Body of pancreas (tissue), 4 donors: ENCODE results near the gene PDE6H.

Experiments
- POLR2A ChIP-seq, 3 donors: fragments of 450-650 bp; IDR thresholded peaks; one replicate each; pipeline ENCODE4 v1.6.1; 2016; ENCODE audit warnings: antibody characterized with exemption in 3 of 3, mild to moderate bottlenecking in 2 of 3
- TF ChIP-seq, protein P1 (sequence below), 7 experiments: fragments of 450-650 bp in 4 of 7; fragments of 200-600 bp in 3 of 7; sonication (generic) in 3 of 7; IDR thresholded peaks; one replicate each; pipeline ENCODE4 v1.5.1; 2016 to 2019; ENCODE audit warnings: antibody characterized with exemption in 7 of 7

DNA sequence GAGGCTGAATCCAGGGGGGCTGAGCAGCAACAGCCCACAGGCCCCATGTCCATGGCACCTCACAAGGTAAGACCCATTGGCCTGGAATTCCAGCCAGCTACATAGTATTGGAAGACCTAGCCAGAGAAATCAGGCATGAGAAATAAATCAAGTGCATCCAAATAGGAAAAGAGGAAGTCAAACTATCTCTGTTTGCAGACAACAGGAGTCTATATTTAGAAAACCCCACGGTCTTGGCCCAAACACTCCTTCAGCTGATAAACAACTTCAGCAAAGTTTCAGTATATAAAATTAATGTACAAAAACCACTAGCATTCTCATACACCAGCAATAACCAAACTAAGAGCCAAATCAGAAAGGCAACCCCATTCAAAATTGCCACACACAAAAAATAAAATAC lies 16.9 kb downstream of the PDE6H start:
- no peak for TF ChIP-seq POLR2A (IDR thresholded peaks at IDR 0.05)
- TF ChIP-seq, protein P1, sequence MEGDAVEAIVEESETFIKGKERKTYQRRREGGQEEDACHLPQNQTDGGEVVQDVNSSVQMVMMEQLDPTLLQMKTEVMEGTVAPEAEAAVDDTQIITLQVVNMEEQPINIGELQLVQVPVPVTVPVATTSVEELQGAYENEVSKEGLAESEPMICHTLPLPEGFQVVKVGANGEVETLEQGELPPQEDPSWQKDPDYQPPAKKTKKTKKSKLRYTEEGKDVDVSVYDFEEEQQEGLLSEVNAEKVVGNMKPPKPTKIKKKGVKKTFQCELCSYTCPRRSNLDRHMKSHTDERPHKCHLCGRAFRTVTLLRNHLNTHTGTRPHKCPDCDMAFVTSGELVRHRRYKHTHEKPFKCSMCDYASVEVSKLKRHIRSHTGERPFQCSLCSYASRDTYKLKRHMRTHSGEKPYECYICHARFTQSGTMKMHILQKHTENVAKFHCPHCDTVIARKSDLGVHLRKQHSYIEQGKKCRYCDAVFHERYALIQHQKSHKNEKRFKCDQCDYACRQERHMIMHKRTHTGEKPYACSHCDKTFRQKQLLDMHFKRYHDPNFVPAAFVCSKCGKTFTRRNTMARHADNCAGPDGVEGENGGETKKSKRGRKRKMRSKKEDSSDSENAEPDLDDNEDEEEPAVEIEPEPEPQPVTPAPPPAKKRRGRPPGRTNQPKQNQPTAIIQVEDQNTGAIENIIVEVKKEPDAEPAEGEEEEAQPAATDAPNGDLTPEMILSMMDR (IDR thresholded peaks at IDR 0.05) = no peak
